SK-N-MC (cell line): Measurements from ENCODE around the gene GNG8.

Experiments used
- EZH2 ChIP-seq: fragments of 200-600 bp; sonication (generic); IDR thresholded peaks from one replicate; pipeline ENCODE4 v1.6.1; 2017; ENCODE audit warnings: antibody characterized with exemption
- FOXP2 ChIP-seq: optimal IDR thresholded peaks from 2 replicates; pipeline ENCODE3; 2011; ENCODE audit warnings: mild to moderate bottlenecking, moderate library complexity; ENCODE audit not compliant: insufficient read depth; ENCODE audit errors: extremely low read length, control extremely low read depth
- POLR2AphosphoS5 ChIP-seq: IDR thresholded peaks from 2 replicates; pipeline ENCODE4 v1.6.1; 2012; ENCODE audit warnings: mild to moderate bottlenecking, low read depth, low read length, borderline replicate concordance

GRCh38 chr19:46596008-46596407 lies 40.0 kb downstream of the GNG8 start:
- TF ChIP-seq POLR2AphosphoS5 (no peak), EZH2 (no peak), FOXP2 (no peak)
